HAP-1 (cell line): Measurements from ENCODE around the gene PIGB.
"Not testable (repeated sequence)": the region's sequence is repeated elsewhere in the genome, so short reads cannot be mapped to it uniquely, and the experiment has no call there.

Experiments
- DNase-seq, 2 experiments: peaks; one replicate each; pipeline ENCODE4 v3.0.0-alpha.2; 2016 to 2020; ENCODE audit warnings: low spot score in 2 of 2
- H3K27me3 ChIP-seq: fragments of 250-450 bp; sonication (Bioruptor Pico); 2 replicates; pipeline ENCODE4 v1.5.1; 2020; ENCODE audit warnings: low read depth, mild to moderate bottlenecking, moderate library complexity
- H3K36me3 ChIP-seq: fragments of 250-450 bp; sonication (Bioruptor Pico); replicated peaks from 2 replicates; pipeline ENCODE4 v1.5.1; 2020; ENCODE audit warnings: mild to moderate bottlenecking
- H3K4me1 ChIP-seq: fragments of 250-450 bp; sonication (Bioruptor Pico); 2 replicates; pipeline ENCODE4 v1.5.1; 2020; ENCODE audit warnings: mild to moderate bottlenecking
- H3K4me3 ChIP-seq: fragments of 250-450 bp; sonication (Bioruptor Pico); 2 replicates; pipeline ENCODE4 v1.5.1; 2020; ENCODE audit warnings: mild to moderate bottlenecking, moderate library complexity
- H3K9me3 ChIP-seq: fragments of 250-450 bp; sonication (Bioruptor Pico); 2 replicates; pipeline ENCODE4 v1.5.1; 2020; ENCODE audit warnings: mild to moderate bottlenecking, moderate library complexity
- in situ Hi-C: fragments of 300-500 bp; cut with MboI; formaldehyde crosslinking; loops from 3 replicates; pipeline ENCODE4 v1.14.3; 2020; ENCODE audit warnings: low sequenced_read_pairs, inconsistent platforms, mixed read lengths

PIGB gene

DNA sequence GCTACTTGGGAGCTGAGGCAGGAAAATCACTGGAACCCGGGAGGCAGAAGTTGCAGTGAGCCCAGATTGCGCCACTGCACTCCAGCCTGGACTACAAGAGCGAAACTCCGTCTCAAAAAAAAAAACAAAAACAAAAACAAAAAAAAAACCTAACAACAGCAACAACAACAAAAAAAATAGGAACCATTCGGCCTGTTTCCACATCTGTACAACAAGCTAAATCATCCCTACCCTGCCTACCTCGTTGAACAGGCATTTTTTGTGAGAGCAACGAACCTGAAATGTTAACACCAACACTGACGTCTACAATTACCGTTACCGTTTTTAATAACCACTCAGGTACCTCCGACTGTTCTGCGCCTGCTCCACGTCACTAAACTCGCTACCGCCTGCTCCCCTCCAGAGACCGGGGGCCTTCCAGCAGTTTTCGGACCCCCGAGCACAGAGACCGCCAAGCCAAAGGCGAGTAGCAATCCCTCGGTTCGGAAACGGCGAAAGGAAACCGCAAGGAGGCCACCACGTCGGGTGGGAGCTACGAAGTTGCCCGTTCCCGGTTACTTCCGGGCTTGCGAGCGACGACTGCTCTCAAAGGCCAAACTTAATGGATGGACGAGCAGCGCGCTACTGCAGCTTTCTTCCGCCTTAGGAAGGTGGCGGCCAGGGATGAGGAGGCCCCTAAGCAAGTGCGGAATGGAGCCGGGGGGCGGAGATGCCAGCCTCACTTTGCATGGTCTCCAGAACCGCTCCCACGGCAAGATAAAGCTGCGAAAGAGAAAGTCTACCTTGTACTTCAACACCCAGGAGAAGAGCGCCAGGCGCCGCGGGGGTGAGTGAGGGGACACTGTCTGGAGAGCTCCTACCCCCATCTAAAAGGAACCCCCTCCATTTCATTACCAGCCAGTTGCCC lies at the start of gene PIGB, which contains the start of gene PIGBOS1:
TSS of gene PIGB (plus strand) at position 635 of the 907 bp plus-strand sequence. CDS start at position 664, 29 bp downstream.
TSS of gene PIGBOS1 (minus strand) at position 536 of the 907 bp plus-strand sequence. CDS start 1,331 bp downstream, outside the sequence.
- Histone ChIP-seq H3K4me3 (peak within 1 kb of the TSS; percentile 66), H3K9me3 (no peaks in the 10 kb centered on the region), H3K27me3 (no peaks in the 10 kb centered on the region), H3K36me3 (no peaks in the 10 kb centered on the region), H3K4me1 (no peaks in the 10 kb centered on the region; the same call in 1 of the 2 replicates)
- in situ Hi-C loops, result no loop called here
- DNase-seq, result peak; percentile 83 to 88

DNA sequence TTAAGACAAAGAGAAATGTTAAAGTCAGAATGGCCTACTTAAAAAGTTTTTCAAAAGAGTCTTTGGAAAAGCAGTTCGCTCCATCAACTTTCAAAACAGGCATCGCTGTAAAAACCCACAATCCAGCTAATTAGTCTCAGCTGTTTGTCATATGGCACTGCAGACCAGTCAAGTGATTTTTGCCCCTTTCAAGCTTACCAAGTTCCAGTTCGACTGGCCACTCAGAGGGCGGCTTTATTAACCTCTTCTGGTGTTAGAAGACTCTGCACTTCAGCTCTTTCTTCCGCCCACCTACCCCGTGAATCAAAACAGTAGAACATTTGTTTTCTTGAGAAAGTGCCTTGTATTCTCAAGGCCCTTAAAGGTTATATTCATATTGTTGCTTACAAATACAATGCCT lies 48.7 kb upstream of the PIGB start:
- H3K27me3 ChIP-seq, result no peaks in the 10 kb centered on the region
- H3K36me3 ChIP-seq, result no peaks in the 10 kb centered on the region
- in situ Hi-C loops, result no loop called here
- H3K4me1 ChIP-seq, result no peaks in the 10 kb centered on the region
- H3K9me3 ChIP-seq, result no peaks in the 10 kb centered on the region
- H3K4me3 ChIP-seq, result no peak overlapping the region
- DNase-seq, result no peak

DNA sequence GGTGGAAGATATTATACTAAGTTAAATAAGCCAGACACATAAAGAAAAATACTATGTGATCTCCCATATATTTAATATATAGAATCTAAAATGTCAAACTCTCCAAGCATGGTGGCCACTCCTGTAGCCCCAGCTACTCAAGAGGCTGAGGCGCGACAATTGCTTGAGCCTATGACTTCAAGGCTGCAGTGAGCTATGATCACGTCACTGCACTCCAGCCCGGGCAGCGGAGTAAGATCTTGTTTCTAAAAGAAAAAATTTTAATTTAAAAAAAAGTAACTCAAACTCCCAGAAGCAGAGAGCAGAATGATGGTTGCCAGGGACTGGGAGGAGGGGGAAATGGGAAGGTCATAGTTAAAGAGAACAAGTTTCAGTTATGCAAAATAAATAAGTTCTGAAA lies 42.7 kb upstream of the PIGB start:
- Histone ChIP-seq H3K9me3 (no peaks in the 10 kb centered on the region), H3K27me3 (no peaks in the 10 kb centered on the region), H3K4me3 (no peak overlapping the region), H3K4me1 (no peaks in the 10 kb centered on the region), H3K36me3 (no peaks in the 10 kb centered on the region)
- no peak for DNase-seq
- in situ Hi-C loops, result no loop called here

DNA sequence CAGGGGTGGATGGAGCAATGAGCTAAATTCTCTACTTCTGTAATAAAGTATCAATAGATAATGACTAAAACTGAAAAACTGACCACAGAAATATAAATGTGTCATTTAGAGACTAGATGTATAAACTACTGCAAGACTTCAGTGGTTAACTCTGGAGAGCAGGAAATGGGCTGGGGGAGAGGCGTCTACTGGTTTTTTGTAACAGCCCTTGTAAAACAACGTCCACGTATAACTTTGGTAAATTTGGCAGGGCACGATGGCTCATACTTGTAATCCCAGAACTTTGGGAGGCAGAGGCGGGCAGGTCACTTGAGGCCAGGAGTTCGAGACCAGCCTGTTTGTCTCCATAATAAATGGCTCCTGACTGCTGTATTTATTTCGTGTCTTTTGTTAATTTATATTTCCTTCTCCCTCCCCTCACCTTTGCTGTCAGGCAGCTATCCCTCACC lies 41.9 kb upstream of the PIGB start:
- no peaks in the 10 kb centered on the region for H3K4me1 ChIP-seq
- in situ Hi-C loops, result no loop called here
- DNase-seq, result no peak

DNA sequence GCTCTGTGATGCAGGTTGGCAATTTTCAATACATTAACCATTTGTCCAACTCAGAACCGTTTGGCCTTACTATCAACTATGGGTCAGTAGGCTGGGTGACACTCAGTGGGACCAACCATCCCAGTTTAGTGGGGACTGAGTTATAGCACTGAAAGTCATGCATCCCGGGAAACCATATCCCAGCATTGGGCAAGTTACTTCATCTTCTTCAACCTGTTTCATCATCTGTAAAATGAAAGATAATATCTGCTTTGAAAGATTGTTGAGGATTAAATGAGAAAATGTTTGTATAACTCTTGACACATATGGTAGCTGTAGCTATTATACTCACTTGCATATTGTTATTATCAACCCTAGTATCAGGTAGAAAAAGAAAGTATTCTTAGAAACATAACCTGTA lies 41.3 kb upstream of the PIGB start:
- Histone ChIP-seq H3K9me3 (no peaks in the 10 kb centered on the region), H3K4me3 (no peak overlapping the region), H3K4me1 (no peaks in the 10 kb centered on the region), H3K27me3 (no peaks in the 10 kb centered on the region), H3K36me3 (no peaks in the 10 kb centered on the region)
- in situ Hi-C loops, result no loop called here
- DNase-seq, result no peak

More for the DNA sequence above, 41.9 kb upstream of the PIGB start:
- Histone ChIP-seq H3K9me3 (no peaks in the 10 kb centered on the region), H3K4me3 (no peak overlapping the region), H3K27me3 (no peaks in the 10 kb centered on the region), H3K36me3 (no peaks in the 10 kb centered on the region)

DNA sequence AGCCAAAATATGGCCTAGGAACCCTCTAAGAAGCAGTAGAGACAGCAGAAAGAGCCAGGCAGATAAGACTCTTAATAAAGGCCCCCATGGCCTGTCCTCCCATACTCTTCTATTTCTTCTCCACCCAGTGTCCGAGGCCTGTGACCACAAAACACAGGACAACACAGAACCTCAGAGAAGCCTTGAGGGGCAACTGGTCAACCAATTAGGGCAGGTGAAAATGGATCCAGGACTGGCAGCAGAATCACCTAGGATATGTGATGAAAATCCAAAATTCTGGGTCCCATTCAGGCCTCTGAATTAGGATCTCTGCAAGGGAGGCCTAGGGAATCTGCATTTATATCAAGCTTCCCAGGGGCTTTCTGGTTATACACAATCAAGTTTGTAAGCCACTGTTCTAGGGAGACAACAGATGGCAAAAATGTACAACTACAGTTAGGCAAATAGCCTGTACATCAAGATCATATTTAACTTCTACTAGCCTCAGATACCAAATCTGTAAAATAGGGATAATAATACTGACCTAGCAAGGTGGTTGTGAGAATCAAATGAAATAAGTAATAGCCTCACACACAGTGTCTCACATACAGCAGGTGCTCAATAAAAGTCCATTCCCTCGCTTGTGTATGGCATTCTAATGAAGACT lies 39.8 kb upstream of the PIGB start:
- no peaks in the 10 kb centered on the region for H3K9me3 ChIP-seq
- no peaks in the 10 kb centered on the region for H3K36me3 ChIP-seq
- H3K4me1 ChIP-seq, result no peaks in the 10 kb centered on the region
- no peaks in the 10 kb centered on the region for H3K27me3 ChIP-seq
- in situ Hi-C loops, result no loop called here
- no peak for DNase-seq
- H3K4me3 ChIP-seq, result no peak overlapping the region

DNA sequence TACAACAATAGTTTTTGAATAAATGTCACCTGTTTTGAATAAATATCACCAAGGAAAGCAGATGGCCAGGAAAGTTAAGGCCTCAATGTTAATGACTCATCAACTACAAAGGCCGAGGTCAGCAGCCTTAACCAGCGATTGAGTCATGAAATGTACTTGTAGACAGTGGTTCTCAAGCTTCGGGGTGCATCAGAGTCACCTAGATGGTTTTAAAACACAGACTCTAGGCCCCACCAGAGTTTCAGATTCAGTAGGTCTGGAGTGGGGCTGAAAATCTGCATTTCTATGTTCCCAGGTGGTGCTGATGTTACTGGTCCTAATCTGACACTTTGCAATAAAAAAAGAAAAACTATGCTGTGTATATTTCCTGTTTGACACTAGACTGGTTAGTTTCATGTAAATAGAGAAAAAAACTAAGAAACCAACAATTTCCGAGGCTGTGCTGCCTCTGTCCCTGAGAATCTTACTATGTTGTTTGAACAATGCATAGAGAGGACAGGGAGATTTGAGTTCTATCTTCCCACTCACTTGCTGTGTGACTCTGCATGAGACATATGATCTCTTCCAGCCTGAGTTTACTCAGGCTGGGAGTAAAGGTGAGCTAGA lies 39.2 kb upstream of the PIGB start:
- Histone ChIP-seq H3K4me3 (no peak overlapping the region), H3K9me3 (no peaks in the 10 kb centered on the region), H3K4me1 (no peaks in the 10 kb centered on the region), H3K36me3 (no peaks in the 10 kb centered on the region), H3K27me3 (no peaks in the 10 kb centered on the region)
- in situ Hi-C loops, result no loop called here
- no peak for DNase-seq

DNA sequence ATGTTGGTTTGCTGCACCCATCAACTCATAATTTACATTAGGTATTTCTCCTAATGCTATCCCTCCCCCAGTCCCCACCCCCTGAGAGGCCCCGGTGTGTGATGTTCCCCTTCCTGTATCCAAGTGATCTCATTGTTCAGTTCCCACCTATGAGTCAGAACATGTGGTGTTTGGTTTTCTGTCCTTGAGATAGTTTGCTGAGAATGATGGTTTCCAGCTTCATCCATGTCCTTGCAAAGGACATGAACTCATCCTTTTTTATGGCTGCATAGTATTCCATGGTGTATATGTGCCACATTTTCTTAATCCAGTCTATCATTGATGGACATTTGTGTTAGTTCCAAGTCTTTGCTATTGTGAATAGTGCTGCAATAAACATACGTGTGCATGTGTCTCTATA lies 38.4 kb upstream of the PIGB start:
- in situ Hi-C loops, H3K4me1 ChIP-seq, DNase-seq: not testable (repeated sequence)

DNA sequence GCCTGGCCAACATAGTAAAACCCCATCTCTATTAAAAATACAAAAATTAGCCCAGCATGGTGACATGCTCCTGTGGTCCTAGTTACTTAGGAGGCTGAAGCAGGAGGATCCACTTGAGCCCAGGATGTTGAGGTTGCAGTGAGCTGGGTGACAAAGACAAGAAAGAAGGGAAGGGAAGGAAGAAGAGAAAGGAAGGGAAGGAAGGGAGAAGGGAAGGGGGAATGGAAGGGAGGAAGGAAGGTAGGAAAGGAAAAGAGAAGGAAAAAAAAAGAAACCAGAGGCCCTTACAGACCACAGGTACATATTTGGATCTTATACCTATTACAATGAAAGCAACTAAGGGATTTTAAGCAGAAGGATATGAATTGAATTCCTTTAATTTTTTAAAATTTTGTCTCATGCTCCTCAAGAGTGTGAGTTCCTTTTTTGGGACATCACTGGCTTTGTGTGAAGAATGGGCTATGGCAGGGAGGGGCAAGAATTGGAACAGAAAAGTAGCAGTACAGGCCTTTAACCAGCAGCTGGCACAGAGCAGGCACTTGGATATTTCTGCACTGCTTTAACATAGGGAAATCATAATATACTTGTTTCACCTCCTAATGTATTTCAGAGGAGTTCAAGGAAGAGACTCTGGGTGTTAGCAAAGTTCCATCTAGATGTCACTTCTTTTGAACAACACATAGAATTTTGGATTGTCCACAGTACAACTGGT lies 37.3 kb upstream of the PIGB start:
- Histone ChIP-seq H3K27me3 (no peaks in the 10 kb centered on the region), H3K36me3 (no peaks in the 10 kb centered on the region), H3K4me3 (no peak overlapping the region), H3K4me1 (no peaks in the 10 kb centered on the region), H3K9me3 (no peaks in the 10 kb centered on the region)
- in situ Hi-C loops, result no loop called here
- DNase-seq, result no peak

More for the DNA sequence above, 38.4 kb upstream of the PIGB start:
- H3K9me3 ChIP-seq, H3K27me3 ChIP-seq, H3K36me3 ChIP-seq, H3K4me3 ChIP-seq: not testable (repeated sequence)

DNA sequence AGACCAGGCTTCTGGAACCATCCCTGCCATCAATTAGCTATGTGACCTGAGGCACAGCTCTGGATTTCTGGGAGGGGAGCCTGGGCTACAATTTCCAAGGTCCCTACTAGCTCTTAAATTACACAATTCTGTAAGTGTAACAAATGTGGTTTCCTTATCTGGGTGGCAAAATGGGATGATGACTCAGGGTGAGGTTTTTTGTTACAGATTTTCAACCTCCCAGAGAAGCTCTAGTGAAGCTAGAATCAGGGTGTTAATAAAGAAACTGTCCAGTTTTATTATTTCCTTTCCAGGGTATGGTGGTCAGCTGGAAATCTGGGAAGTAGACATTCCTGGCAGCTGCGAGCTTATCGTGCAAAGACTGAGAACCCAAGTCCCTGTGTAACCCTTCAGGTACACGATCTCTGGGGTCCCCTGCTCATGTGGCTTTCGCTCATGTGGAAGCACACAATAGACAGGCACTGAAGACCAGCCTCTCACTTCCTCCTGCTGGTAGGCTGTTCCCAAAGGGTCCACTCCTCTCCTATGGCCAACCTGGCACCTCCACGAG lies 36.7 kb upstream of the PIGB start:
- Histone ChIP-seq H3K4me1 (no peaks in the 10 kb centered on the region), H3K9me3 (no peaks in the 10 kb centered on the region), H3K36me3 (no peaks in the 10 kb centered on the region), H3K27me3 (no peaks in the 10 kb centered on the region), H3K4me3 (no peak overlapping the region)
- in situ Hi-C loops, result no loop called here
- DNase-seq, result no peak

DNA sequence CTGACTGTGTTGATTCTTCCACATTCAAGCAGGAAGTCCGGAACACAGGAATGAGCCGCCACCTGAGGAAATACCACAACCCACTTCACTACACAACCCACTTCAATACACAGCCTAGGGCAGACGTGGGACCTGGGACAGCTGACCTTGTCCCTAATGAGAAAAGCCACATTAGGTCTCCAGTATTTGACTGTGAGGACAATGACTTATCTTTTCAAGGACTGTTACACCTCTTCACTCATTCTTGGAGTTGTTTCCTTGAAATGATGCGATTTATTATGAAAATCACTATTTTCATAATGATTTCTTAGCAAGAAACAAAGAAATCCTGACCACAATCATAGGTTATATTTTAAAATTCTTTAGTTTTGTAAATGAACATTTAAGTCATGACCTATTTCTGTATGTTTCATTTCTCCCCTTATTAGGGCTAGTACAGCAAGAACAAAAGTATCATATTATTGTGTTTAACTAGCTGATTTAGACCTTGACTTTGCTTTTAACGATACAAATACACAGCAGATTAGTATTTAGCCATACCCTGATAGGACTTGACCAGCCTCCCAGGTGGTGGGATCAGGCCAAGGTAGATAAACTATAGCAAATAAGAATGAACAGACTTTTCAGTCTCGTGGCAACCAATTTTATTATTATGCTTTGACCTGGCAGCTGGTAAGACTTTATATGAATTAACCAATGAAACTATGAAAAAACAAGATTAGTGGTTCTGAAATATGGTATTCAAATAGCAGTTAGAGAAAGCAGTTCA lies 35.5 kb upstream of the PIGB start:
- Histone ChIP-seq H3K36me3 (no peaks in the 10 kb centered on the region), H3K27me3 (no peaks in the 10 kb centered on the region), H3K4me1 (peaks cover 2% of the 10 kb centered on the region), H3K9me3 (no peaks in the 10 kb centered on the region), H3K4me3 (no peak overlapping the region)
- DNase-seq, result no peak
- in situ Hi-C loops, result no loop called here

DNA sequence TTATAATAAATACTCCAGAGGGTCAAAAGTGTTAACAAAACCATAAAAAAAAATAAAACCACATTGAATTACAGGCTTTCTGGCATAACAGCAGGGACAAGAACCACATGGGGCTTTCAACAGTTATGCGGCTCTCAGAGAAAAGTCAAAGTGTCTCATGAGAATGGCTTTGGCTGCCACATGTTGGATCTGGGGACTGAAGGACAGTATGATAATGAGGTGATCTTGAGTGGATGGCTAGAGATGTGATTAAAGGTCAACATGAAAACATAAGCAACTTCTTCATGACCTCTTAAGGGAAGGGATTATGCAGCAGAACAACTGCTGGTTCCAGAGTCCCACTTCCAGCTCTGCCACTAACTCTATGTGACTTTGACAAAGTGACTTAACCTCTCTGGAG lies 34.6 kb upstream of the PIGB start:
- in situ Hi-C loops, result no loop called here
- Histone ChIP-seq H3K4me3 (no peak overlapping the region), H3K9me3 (no peaks in the 10 kb centered on the region), H3K36me3 (no peaks in the 10 kb centered on the region), H3K4me1 (peaks cover 6% of the 10 kb centered on the region), H3K27me3 (no peaks in the 10 kb centered on the region)
- DNase-seq, result no peak
